HepG2 (cell line): ENCODE measurements around the gene ADGRL3. TPM values are rescaled to one million over a fixed set of nuclear protein-coding genes. Genes with fewer than 3 reads are reported as not detected.

Experiments used
- ATAC-seq: fragments of 200-7000 bp; cut with Tn5 transposase; 3 replicates; pipeline ENCODE4 v1.9.1; 2020; ENCODE audit warnings: mild to moderate bottlenecking, moderate library complexity
- BruUV-seq: library from RNA; stranded (reverse); fragments of 400-500 nt; replicated peaks from 2 replicates; lab custom pipeline; 2021; lab: Mats Ljungman, UMichigan
- CTCF ChIA-PET: fragments of 300-600 bp; formaldehyde crosslinking; extraction: SDS; loops from one replicate; lab custom pipeline; 2021; ENCODE audit warnings: low total read pairs, inconsistent platforms, low intra/inter-chr PET ratio; lab: Yijun Ruan, JAX
- POLR2A ChIA-PET: fragments of 350-600 bp; sonication (Branson Sonifier 250); formaldehyde crosslinking; loops from one replicate; lab custom pipeline; 2020; ENCODE audit warnings: antibody characterized with exemption, inconsistent platforms; lab: Yijun Ruan, JAX
- DNase-seq: peaks from one replicate; pipeline ENCODE4 v3.0.0-alpha.2; 2015; ENCODE audit warnings: low spot score
- FAIRE-seq: peaks from 3 replicates; lab custom pipeline; 2011; peaks lifted over from hg19 to GRCh38; lab: Jason Lieb, UNC
- H2AFZ ChIP-seq: one replicate; pipeline ENCODE4 v1.6.1; 2011; ENCODE audit warnings: low read length, inconsistent platforms
- H3K27ac ChIP-seq: fragments of 300-600 bp; 3 replicates; pipeline ENCODE4 v1.8.0; 2011; ENCODE audit warnings: mixed run types, mild to moderate bottlenecking, mixed read lengths, low read length, inconsistent platforms; ENCODE audit not compliant: insufficient read depth; ENCODE audit errors: extremely low read length
- H3K27me3 ChIP-seq, 2 experiments: fragments of 200-600 bp in 1 of 2; 2 replicates in 1 of 2; 3 replicates in 1 of 2; pipeline versions ENCODE4 v1.6.0 to v1.8.0; 2011; ENCODE audit warnings: low read length in 2 of 2, mild to moderate bottlenecking in 2 of 2, moderate library complexity in 2 of 2, inconsistent platforms in 1 of 2; ENCODE audit not compliant: insufficient read depth in 2 of 2, control insufficient read depth in 1 of 2
- H3K36me3 ChIP-seq, 2 experiments: fragments of 200-600 bp in 1 of 2; replicated peaks in 1 of 2; 2 replicates in 1 of 2; 3 replicates in 1 of 2; pipeline versions ENCODE4 v1.5.1 to v1.8.0; 2011; ENCODE audit warnings: low read length in 2 of 2, inconsistent platforms in 1 of 2; ENCODE audit not compliant: insufficient read depth in 2 of 2, control insufficient read depth in 1 of 2
- H3K4me1 ChIP-seq: 2 replicates; pipeline ENCODE4 v1.5.1; 2012; ENCODE audit warnings: low read length, inconsistent platforms; ENCODE audit not compliant: insufficient read depth
- H3K4me2 ChIP-seq: 2 replicates; pipeline ENCODE4 v1.6.0; 2011; ENCODE audit warnings: low read depth, low read length, inconsistent platforms
- H3K4me3 ChIP-seq, 3 experiments: fragments of 200-600 bp in 1 of 3; sonication (generic), shearing (Covaris generic) in 1 of 3; replicated peaks in 1 of 3; 2 replicates each; pipeline ENCODE4 v1.5.1; 2011 to 2016; ENCODE audit warnings: low read length in 3 of 3, inconsistent platforms in 2 of 3, low read depth in 2 of 3, mild to moderate bottlenecking in 2 of 3, control low read depth in 1 of 3, mixed read lengths in 1 of 3; ENCODE audit not compliant: insufficient read depth in 1 of 3
- H3K79me2 ChIP-seq: one replicate; pipeline ENCODE4 v1.6.1; 2011; ENCODE audit warnings: low read length, inconsistent platforms; ENCODE audit not compliant: insufficient read depth
- H3K9ac ChIP-seq: 2 replicates; pipeline ENCODE4 v1.6.0; 2011; ENCODE audit warnings: mild to moderate bottlenecking, low read depth, low read length, inconsistent platforms; ENCODE audit not compliant: insufficient read depth
- H3K9me3 ChIP-seq: 2 replicates; pipeline ENCODE4 v1.5.1; 2012; ENCODE audit warnings: mild to moderate bottlenecking, low read length
- H4K20me1 ChIP-seq: 2 replicates; pipeline ENCODE4 v1.6.0; 2011; ENCODE audit warnings: inconsistent platforms, mild to moderate bottlenecking, low read length, moderate library complexity; ENCODE audit not compliant: insufficient read depth
- EEA1 ChIP-seq: sonication (generic); formaldehyde crosslinking; IDR thresholded peaks from 2 replicates; pipeline ENCODE4 v1.5.1; 2020; ENCODE audit warnings: mild to moderate bottlenecking, missing genetic modification reagents, borderline replicate concordance
- IKZF4 ChIP-seq: sonication (generic); formaldehyde crosslinking; IDR thresholded peaks from 2 replicates; pipeline ENCODE4 v1.5.1; 2020; ENCODE audit warnings: borderline replicate concordance, mild to moderate bottlenecking, low read depth, missing genetic modification reagents; ENCODE audit errors: not compliant biosample characterization
- ZNF234 ChIP-seq: sonication (generic); formaldehyde crosslinking; conservative IDR thresholded peaks from 2 replicates; pipeline ENCODE4 v1.5.1; 2020; ENCODE audit warnings: mild to moderate bottlenecking, missing genetic modification reagents
- WGBS: methylation state at CpG from one replicate; pipeline ENCODE4 v1.1.6; 2017; ENCODE audit warnings: low lambda C conversion rate; 5-methylcytosine and 5-hydroxymethylcytosine counted together
- in situ Hi-C: cut with HindIII; loops from 2 replicates; pipeline ENCODE4 v1.10.0; 2017; ENCODE audit warnings: low pct_unique_long_range_greater_than_20kb; ENCODE audit not compliant: extremely low pct_ligation_motif_present
- intact Hi-C: fragments of 100-400 bp; cut with micrococcal nuclease; formaldehyde crosslinking; loops from one replicate; pipeline ENCODE4 v1.10.0; 2022; ENCODE audit not compliant: unreplicated experiment
- polyA plus RNA-seq, 8 experiments: library from polyadenylated mRNA; depleted of rRNA in 3 of 8; stranded (reverse) in 7 of 8; unstranded in 1 of 8; fragments of >200 nt; fragmentation: Illumina TruSeq in 4 of 8; extraction: Trizol in 4 of 8; gene quantifications; 2 replicates each; pipeline versions ENCODE4 v1.2.1 to v1.2.3, GENCODE V29; 2011 to 2016; ENCODE audit warnings: low read depth in 4 of 8, missing spikeins in 1 of 8, mixed read lengths in 1 of 8; ENCODE audit not compliant: insufficient read depth in 1 of 8
- total RNA-seq, 5 experiments: library from RNA; depleted of rRNA; stranded (reverse); fragments of >200 nt; fragmentation: Illumina TruSeq; extraction: Trizol; gene quantifications; 2 replicates each; pipeline ENCODE4 v1.2.3, GENCODE V29; 2016; ENCODE audit warnings: low read depth in 1 of 5

The ADGRL3 gene
- total and polyA plus RNA-seq, 2 of the 13 experiments (the other 11 are each of a cell fraction or from before 2014, with no cell fraction given): 0.04 to 0.05 TPM

- POLR2A ChIA-PET: no interaction called here
- no peaks in the 10 kb centered on the region for H3K4me1 ChIP-seq
- DNase-seq: no peak
- no peak overlapping the region for H3K4me3 ChIP-seq
- WGBS: 3% methylated on average over 1 of the region's 1 CpG
- no peaks in the 10 kb centered on the region for H4K20me1 ChIP-seq
- no peak overlapping the region for H3K4me2 ChIP-seq
- TF ChIP-seq EEA1 (CRISPR knock-in tag): no peak
- no peak for TF ChIP-seq ZNF234 (CRISPR knock-in tag)
- TF ChIP-seq, all 625 proteins: peak for 0
- Histone ChIP-seq H3K27ac (no peak overlapping the region), H3K27me3 (peaks cover 3 to 9% of the 10 kb centered on the region in 2 experiments; a peak in 3 of 5 replicates), H3K36me3 (no peaks in the 10 kb centered on the region), H3K79me2 (no peaks in the 10 kb centered on the region), H3K9me3 (no peaks in the 10 kb centered on the region), H3K9ac (no peak overlapping the region), H2AFZ (no peak overlapping the region)
- ATAC-seq: no peak
- CTCF ChIA-PET: no interaction called here
- no TSS peak for BruUV-seq
- intact Hi-C loops (no loop called here), in situ Hi-C loops (no loop called here)
- FAIRE-seq: no peak
Measured at GRCh38 chr4:61195101-61195500, 5.0 kb upstream of the ADGRL3 start.

DNA sequence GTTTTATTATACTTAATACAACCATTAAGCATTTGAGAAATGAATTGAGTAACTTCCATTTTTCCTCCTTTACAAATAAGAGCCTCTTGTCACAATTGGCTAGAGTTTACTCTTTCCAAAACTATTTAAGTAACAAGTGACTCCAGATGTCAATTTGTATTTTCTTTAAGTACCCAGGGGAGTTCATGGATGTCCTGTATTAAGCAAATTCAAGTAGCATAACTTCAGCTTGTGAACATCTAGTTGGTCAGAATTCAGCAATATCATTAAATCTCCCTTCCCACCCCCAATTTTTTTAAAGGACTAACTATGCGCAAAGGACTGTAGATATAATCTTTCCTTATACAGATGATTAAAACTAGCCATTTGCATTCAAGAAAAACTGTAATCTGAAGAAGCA, 1.4 kb upstream of the ADGRL3 start:
- H3K4me1 ChIP-seq: no peaks in the 10 kb centered on the region
- H3K4me3 ChIP-seq: no peak overlapping the region
- H3K27me3 ChIP-seq: peaks cover 8 to 36% of the 10 kb centered on the region in 2 experiments; a peak in 4 of 5 replicates
- intact Hi-C loops (no loop called here), in situ Hi-C loops (no loop called here)
- H3K79me2 ChIP-seq: no peaks in the 10 kb centered on the region
- H4K20me1 ChIP-seq: no peaks in the 10 kb centered on the region
- no peaks in the 10 kb centered on the region for H3K36me3 ChIP-seq
- 49% methylated on average over 1 of the region's 1 CpG for WGBS
- TF ChIP-seq IKZF4 (CRISPR knock-in tag): no peak
- CTCF ChIA-PET: no interaction called here
- H2AFZ ChIP-seq: no peak overlapping the region
- FAIRE-seq: no peak
- no peak for DNase-seq
- H3K9ac ChIP-seq: no peak overlapping the region
- BruUV-seq: no TSS peak
- no peak overlapping the region for H3K4me2 ChIP-seq
- no peak for ATAC-seq
- H3K27ac ChIP-seq: no peak overlapping the region
- POLR2A ChIA-PET: no interaction called here
- H3K9me3 ChIP-seq: no peaks in the 10 kb centered on the region
